ENCODE measurements around the gene KDM6A.

- TF ChIP-seq TAF1 (IDR thresholded peaks at IDR 0.05; ENCODE audit: low read depth) (no peak), CTCF (IDR thresholded peaks at IDR 0.05; ENCODE audit: poor library complexity, severe bottlenecking) (no peak), POLR2AphosphoS5 (IDR thresholded peaks at IDR 0.05) (no peak), SMC3 (conservative IDR thresholded peaks at IDR 0.05; ENCODE audit: poor library complexity) (no peak), EP300 (conservative IDR thresholded peaks at IDR 0.05; ENCODE audit: poor library complexity, severe bottlenecking) (no peak)
Measured at GRCh38 chrX:44874420-44875184, 1.6 kb downstream of the KDM6A start.

All from neural cell (in vitro differentiated cells).